Measurements from ENCODE around the gene SLAMF1. TPM values are rescaled to one million over a fixed set of nuclear protein-coding genes. Genes with fewer than 3 reads are reported as not detected.

Gene SLAMF1
- total RNA-seq, 6 experiments from 2014 or later = not detected

DNA sequence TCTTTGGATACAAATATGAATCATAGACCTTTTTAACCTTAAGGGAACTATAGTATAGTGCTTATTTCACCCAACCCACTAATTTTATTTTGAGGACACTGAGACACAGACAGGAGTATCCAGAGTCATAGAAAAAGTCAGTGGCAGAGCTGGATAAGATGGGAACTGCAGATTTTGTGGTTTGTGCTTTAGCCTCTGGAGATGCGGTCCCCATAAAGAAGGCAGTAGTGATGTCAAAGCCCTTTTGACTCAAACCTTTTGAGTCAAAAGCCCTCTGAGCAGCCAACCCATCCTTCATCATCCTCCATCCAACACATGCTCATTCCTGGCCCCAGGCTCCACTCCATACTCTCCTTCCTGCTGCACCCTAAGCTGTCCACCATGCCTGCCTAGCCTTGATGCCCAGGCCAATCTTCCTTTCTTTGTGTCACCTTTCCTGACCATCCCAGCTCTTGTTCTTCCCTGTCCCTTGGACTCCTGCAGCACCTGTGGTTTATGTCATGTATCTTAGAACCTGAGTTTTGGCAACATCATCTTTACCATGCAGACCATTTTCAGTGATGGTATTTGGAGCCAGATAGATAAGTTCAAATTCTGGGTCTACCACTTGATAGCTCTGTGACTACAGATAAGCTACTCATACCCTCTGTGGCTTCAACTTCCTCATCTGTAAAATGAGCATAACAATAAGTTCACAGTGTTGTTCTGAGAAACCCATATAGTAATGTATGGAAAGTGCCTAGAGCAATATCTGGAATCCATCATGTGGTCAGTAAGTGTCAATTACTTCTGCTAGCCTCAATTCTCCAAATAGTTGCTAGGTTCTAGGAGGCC is 20.1 kb downstream of the SLAMF1 start:
- Mint-ChIP-seq H3K27me3 (ENCODE audit: insufficient read depth) (no peaks in the 10 kb centered on the region; the same call in none of the 2 replicates), H3K4me1 (ENCODE audit: low read depth) (no peaks in the 10 kb centered on the region; the same call in 1 of the 2 replicates), H3K9me3 (no peaks in the 10 kb centered on the region), H3K4me3 (no peak overlapping the region), H3K27ac (no peak overlapping the region), H3K36me3 (ENCODE audit: low read depth) (no peaks in the 10 kb centered on the region)
- no peak for DNase-seq
- no peak for TF ChIP-seq CTCF (IDR thresholded peaks at IDR 0.05)

DNA sequence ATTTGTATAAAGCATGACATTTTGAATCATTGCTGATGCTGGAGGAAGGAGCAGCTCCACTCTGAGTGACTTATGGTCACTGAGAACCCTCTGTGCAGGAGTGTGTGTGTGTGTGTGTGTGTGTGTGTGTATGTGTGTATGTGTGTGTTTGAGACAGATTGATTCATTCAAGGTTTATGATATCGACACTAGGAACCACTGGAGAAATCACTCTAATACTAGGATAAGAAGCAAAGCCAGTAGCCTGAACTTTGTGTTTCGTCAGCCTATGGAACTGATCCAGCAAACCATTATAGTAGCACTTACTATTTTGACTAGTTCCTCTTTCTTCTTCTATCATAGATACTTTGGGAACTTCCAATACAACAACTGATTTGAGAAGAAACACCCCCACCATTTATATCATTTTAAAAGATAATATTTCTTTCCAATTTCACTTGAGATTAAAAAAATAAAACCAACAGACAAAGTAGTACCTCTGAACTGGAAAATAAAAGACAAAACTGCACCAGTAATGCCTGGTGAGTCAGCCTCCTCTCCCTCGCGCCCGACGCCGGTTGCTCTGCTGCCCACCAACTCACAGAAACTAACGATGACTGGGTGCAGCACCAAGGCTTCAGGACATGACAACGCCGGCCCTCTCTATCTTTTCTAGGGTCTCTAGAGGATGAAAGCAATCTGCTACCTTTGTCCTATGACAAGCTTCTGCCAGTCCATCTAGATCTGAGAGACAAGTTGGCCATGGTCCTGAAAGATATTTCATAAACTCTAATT is 20.9 kb downstream of the SLAMF1 start:
- Mint-ChIP-seq H3K27me3 (ENCODE audit: insufficient read depth) (no peaks in the 10 kb centered on the region; the same call in 1 of the 2 replicates), H3K4me3 (no peak overlapping the region), H3K9me3 (no peaks in the 10 kb centered on the region), H3K4me1 (ENCODE audit: low read depth) (no peaks in the 10 kb centered on the region; the same call in 1 of the 2 replicates), H3K27ac (no peak overlapping the region), H3K36me3 (ENCODE audit: low read depth) (no peaks in the 10 kb centered on the region)
- TF ChIP-seq CTCF (IDR thresholded peaks at IDR 0.05) = no peak
- no peak for DNase-seq

DNA sequence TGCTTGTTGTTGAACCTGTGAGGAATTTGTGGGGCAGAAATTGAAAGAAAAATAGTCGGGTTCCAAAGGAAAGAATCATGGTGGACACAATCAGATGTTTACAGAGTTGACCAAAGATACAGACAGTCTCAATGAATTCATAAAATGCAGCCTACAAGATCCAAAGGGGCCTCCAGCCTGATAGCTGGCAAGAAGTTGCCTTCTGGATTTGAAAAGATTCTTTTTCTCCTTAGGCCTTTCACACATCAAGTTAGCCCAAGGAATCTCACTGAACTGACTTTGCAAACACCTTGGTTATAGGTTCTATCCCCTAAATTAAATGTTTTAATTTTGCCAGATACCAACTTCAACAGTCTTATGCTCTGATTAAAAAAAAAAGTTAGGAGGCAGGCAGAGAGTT is 21.5 kb downstream of the SLAMF1 start:
- no peaks in the 10 kb centered on the region for H3K9me3 Mint-ChIP-seq
- TF ChIP-seq CTCF (IDR thresholded peaks at IDR 0.05) = no peak
- no peak overlapping the region for H3K4me3 Mint-ChIP-seq
- no peak for DNase-seq
- H3K27ac Mint-ChIP-seq = no peak overlapping the region
- H3K36me3 Mint-ChIP-seq (ENCODE audit: low read depth) = no peaks in the 10 kb centered on the region
- H3K27me3 Mint-ChIP-seq (ENCODE audit: insufficient read depth) = no peaks in the 10 kb centered on the region; the same call in 1 of the 2 replicates
- H3K4me1 Mint-ChIP-seq (ENCODE audit: low read depth) = no peaks in the 10 kb centered on the region; the same call in 1 of the 2 replicates

- no peaks in the 10 kb centered on the region; the same call in 1 of the 2 replicates for H3K27me3 Mint-ChIP-seq (ENCODE audit: insufficient read depth)
- TF ChIP-seq CTCF (IDR thresholded peaks at IDR 0.05) = no peak
- no peak for DNase-seq
- H3K4me3 Mint-ChIP-seq = no peak overlapping the region
- H3K4me1 Mint-ChIP-seq (ENCODE audit: low read depth) = no peaks in the 10 kb centered on the region; the same call in 1 of the 2 replicates
- no peaks in the 10 kb centered on the region for H3K36me3 Mint-ChIP-seq (ENCODE audit: low read depth)
- H3K27ac Mint-ChIP-seq = no peak overlapping the region
- H3K9me3 Mint-ChIP-seq = no peaks in the 10 kb centered on the region
These were observed 22.4 kb downstream of the SLAMF1 start for GRCh38 chr1:160624464-160624863.

- Mint-ChIP-seq H3K27me3 (ENCODE audit: insufficient read depth) (no peaks in the 10 kb centered on the region; the same call in 1 of the 2 replicates), H3K4me1 (ENCODE audit: low read depth) (no peaks in the 10 kb centered on the region; the same call in 1 of the 2 replicates), H3K4me3 (no peak overlapping the region), H3K9me3 (no peaks in the 10 kb centered on the region), H3K36me3 (ENCODE audit: low read depth) (no peaks in the 10 kb centered on the region), H3K27ac (no peak overlapping the region)
- no peak for DNase-seq
- no peak for TF ChIP-seq CTCF (IDR thresholded peaks at IDR 0.05)
These were observed 23.0 kb downstream of the SLAMF1 start for GRCh38 chr1:160623862-160624261.
